SH-SY5Y (cell line): ENCODE data around the gene ACD.

Experiments used
- GATA2 ChIP-seq: IDR thresholded peaks from 2 replicates; pipeline ENCODE4 v1.6.1; 2011; ENCODE audit warnings: mild to moderate bottlenecking, low read depth, low read length
- GATA3 ChIP-seq: IDR thresholded peaks from 2 replicates; pipeline ENCODE4 v1.6.1; 2011; ENCODE audit warnings: low read depth, mild to moderate bottlenecking, low read length, moderate library complexity

DNA sequence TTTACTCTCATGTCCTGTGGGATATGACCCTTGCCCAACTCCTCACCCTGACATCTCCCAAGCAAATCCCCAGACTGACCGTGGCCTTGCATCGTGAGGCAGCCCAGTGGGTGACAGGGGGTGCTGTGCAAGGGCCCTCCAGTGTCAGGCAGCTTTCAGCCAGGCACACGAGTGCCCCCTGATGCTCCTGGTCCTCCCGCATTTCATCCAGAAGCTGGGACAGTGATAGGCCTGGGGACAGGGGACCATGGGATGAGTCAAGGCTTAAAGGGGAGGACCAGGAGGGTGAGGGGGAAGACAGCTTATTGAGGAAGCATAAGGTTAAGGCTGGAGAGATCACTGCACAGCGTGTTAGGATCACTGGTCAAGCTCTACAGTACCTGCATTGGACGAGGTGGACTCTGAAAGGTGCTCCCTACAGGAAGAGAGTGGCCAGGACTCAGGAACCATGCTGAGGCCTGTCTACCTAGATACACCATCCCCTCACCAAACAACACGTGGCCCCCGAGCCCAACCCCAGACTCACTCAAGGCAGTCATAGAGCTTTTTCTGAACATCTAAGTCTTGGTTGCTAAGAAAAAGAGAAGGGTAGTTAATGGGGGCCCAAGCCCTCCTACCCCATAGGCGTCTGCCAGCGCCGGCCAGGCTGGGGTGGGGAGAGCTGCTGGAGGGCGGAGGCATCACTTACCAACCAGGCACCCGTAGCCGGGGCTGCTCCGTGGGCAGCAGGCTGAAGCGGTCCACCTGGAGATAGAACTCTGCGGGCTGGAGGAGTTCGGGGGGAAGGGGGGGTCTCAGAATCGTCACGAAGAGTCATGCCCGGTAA is 998 bp downstream of the ACD start:
- TF ChIP-seq GATA2, result no peak
- TF ChIP-seq GATA3, result no peak
